A673 (cell line): Measurements from ENCODE around the gene HLA-DOB.

Experiments
- CTCF ChIP-seq: fragments of 300-800, 200-600 bp; sonication (generic); conservative IDR thresholded peaks from 2 replicates; pipeline ENCODE4 v1.5.1; 2017; ENCODE audit warnings: low read depth, mild to moderate bottlenecking, antibody characterized with exemption, low read length, moderate library complexity, mixed read lengths
- EZH2 ChIP-seq: fragments of 200-600 bp; sonication (generic); IDR thresholded peaks from 2 replicates; pipeline ENCODE4 v1.6.1; 2017; ENCODE audit warnings: borderline replicate concordance, low read depth, mild to moderate bottlenecking, mixed read lengths, antibody characterized with exemption, low read length; ENCODE audit not compliant: poor library complexity, severe bottlenecking

- TF ChIP-seq CTCF: no peak
- no peak for TF ChIP-seq EZH2
Measured at GRCh38 chr6:32855467-32856174, 38.8 kb upstream of the HLA-DOB start.
